GM12801 (cell line): Measurements from ENCODE around the gene TRIM10.

Source experiments
- CTCF ChIP-seq: IDR thresholded peaks from one replicate; pipeline ENCODE4 v1.5.1; 2011; ENCODE audit warnings: control low read depth; ENCODE audit not compliant: insufficient read length; ENCODE audit errors: extremely low read depth

Gene TRIM10

GRCh38 chr6:30169658-30170614 is 8.9 kb upstream of the TRIM10 start:
- TF ChIP-seq CTCF = peak; percentile 46

DNA sequence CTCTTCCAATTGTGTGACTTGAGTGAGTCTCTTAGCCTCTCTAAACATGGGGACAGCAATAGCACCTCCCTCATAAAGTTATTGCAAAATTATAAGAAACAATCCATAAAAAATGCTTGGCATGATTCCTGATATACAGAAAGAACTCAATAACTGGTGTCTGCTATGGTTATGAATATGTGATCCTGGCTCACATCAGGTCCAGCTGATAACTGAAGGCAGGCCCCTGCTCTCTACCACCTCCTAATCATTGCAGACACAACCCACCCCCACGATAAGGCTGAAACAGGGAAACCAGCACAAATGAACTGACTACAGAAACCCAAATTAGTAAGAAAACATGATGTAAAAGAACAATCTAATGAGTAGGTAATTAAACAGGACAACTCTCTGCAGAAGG is 7.7 kb upstream of the TRIM10 start:
- TF ChIP-seq CTCF = no peak

DNA sequence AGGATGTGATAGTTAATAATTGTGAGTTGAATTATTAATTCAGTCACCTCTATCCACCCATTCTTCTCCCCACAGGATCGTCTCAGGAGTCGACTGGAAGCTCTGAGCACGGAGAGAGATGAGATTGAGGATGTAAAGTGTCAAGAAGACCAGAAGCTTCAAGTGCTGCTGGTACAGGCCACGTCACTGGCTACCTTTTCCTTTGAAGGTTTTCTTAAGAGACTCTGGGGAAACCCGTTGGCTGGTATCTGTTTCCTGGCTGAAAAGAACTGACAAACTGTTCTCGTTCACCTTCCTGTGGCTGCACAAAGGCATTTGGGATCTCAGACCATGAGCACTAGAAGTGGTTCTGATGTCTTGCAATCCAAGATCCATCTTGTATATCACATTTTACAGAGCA is 6.1 kb upstream of the TRIM10 start:
- TF ChIP-seq CTCF = no peak

GRCh38 chr6:30164714-30165113 is 3.7 kb upstream of the TRIM10 start:
- no peak for TF ChIP-seq CTCF

DNA sequence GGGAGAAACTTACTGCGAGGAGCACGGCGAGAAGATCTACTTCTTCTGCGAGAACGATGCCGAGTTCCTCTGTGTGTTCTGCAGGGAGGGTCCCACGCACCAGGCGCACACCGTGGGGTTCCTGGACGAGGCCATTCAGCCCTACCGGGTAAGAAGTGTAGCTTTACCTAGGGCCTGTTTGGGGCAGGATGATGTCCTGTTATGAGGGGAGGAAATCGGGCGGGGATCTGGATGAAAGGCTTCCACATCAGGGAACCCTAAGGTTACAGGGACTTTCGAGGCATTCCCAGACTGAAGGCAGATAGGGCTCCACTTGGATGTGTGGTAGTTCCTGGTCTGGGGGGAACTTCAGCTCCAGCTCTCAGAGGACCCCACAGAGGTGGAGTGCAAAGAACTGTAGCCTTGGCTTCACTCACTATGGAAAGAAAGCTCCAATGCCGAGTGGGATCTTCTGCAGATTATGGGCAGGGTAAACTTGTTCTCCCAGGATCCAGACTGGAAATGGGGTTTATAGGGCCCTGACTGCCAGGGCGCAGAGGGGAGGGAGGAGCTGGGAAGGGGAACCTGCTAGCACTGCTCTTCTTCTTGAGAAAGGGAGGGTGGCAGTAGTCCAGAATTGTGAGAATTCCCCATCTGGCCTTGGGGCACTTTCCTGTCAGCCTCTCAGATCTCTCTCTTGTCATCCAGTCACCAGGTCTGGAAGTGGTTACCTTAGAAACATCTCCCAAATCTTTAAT is 3.1 kb upstream of the TRIM10 start:
- TF ChIP-seq CTCF = no peak

GRCh38 chr6:30163090-30163917 is 2.3 kb upstream of the TRIM10 start, which contains the start of gene TRIM15:
TRIM15 (plus strand) TSS chr6:30163546; CDS start chr6:30163685, 139 bp downstream.
- no peak for TF ChIP-seq CTCF
